Lower leg skin (tissue), 4 donors: Measurements from ENCODE around the gene PCDHGA1. TPM values are rescaled to one million over a fixed set of nuclear protein-coding genes. Genes with fewer than 3 reads are reported as not detected.

Experiments used
- DNase-seq, 2 donors: peaks; one replicate each; pipeline ENCODE4 v3.0.0-alpha.2; 2019; ENCODE audit warnings: low spot score in 2 of 2
- H3K4me3 ChIP-seq: fragments of 200-600 bp; sonication (generic); 2 replicates; pipeline ENCODE4 v1.5.1; 2017; ENCODE audit warnings: mild to moderate bottlenecking, low read depth; ENCODE audit not compliant: poor library complexity, severe bottlenecking
- POLR2A ChIP-seq, 2 donors: fragments of 450-650 bp; IDR thresholded peaks; one replicate each; pipeline ENCODE4 v1.6.1; 2016 to 2017; ENCODE audit warnings: antibody characterized with exemption in 2 of 2, mild to moderate bottlenecking in 1 of 2, moderate library complexity in 1 of 2
- WGBS, 2 donors: methylation state at CpG; one replicate each; pipeline ENCODE4 v1.1.5; 2018; 5-methylcytosine and 5-hydroxymethylcytosine counted together
- intact Hi-C: fragments of 100-400 bp; cut with DNase I; formaldehyde crosslinking; loops from one replicate; pipeline ENCODE4 v1.15.0; 2023; ENCODE audit warnings: low total_unique reads
- total RNA-seq, 4 donors: library from RNA; depleted of rRNA; stranded (reverse); fragments of >200 nt; gene quantifications; one replicate each; pipeline ENCODE4 v1.1.0, GENCODE V29; 2016
- TF ChIP-seq, protein P1 (sequence below), 3 donors: fragments of 450-650 bp; IDR thresholded peaks; one replicate each; pipeline ENCODE4 v1.5.1; 2016; ENCODE audit warnings: antibody characterized with exemption in 3 of 3, mild to moderate bottlenecking in 3 of 3, moderate library complexity in 2 of 3

PCDHGA1 gene
- total RNA-seq, 4 donors from 2014 or later = 0.52 to 0.54 (median 0.53) TPM; not detected in 1

DNA sequence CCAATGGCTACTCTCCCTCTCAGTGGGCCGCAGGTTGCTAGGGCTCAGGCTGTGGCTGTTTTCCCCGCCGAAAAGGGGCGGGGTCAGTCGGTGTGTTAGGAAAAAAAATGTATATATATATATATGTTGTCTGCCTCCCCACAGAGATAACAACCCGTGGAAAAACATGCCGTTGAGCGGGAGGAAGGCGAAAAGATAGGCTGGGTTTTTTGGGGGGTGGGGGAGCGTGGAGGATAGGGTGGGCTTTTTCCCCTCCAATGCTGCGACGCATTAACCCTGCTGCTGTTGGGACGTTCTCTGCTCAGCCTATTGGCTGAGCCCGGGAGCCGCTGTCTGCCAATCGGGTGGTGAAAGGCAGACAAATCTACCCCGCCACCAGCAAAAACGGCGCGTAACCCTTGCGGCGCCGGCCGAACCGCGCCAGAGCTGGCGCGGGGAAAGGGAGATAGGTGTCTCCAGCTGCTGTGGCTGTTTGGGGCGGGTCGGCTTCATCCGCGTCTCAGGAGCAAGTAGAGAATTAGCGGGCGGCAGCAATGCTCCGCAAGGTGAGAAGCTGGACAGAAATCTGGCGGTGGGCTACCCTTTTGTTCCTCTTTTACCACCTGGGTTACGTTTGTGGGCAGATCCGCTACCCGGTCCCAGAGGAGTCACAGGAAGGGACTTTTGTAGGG lies 154.5 kb downstream of the PCDHGA1 start, which contains the start of gene PCDHGC4:
PCDHGC4 (plus strand) TSS at position 390 of the 671 bp plus-strand sequence; CDS start at position 534, 144 bp downstream.
- TF ChIP-seq, protein P1, sequence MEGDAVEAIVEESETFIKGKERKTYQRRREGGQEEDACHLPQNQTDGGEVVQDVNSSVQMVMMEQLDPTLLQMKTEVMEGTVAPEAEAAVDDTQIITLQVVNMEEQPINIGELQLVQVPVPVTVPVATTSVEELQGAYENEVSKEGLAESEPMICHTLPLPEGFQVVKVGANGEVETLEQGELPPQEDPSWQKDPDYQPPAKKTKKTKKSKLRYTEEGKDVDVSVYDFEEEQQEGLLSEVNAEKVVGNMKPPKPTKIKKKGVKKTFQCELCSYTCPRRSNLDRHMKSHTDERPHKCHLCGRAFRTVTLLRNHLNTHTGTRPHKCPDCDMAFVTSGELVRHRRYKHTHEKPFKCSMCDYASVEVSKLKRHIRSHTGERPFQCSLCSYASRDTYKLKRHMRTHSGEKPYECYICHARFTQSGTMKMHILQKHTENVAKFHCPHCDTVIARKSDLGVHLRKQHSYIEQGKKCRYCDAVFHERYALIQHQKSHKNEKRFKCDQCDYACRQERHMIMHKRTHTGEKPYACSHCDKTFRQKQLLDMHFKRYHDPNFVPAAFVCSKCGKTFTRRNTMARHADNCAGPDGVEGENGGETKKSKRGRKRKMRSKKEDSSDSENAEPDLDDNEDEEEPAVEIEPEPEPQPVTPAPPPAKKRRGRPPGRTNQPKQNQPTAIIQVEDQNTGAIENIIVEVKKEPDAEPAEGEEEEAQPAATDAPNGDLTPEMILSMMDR (IDR thresholded peaks at IDR 0.05) = no peak
- TF ChIP-seq POLR2A (IDR thresholded peaks at IDR 0.05) = no peak
- no peak for DNase-seq
- 4 to 11% methylated on average over 36 of the region's 39 CpGs for WGBS, 2 donors
- peak within 1 kb of the TSS; percentile 4 for H3K4me3 ChIP-seq
- intact Hi-C loops = no loop called here

DNA sequence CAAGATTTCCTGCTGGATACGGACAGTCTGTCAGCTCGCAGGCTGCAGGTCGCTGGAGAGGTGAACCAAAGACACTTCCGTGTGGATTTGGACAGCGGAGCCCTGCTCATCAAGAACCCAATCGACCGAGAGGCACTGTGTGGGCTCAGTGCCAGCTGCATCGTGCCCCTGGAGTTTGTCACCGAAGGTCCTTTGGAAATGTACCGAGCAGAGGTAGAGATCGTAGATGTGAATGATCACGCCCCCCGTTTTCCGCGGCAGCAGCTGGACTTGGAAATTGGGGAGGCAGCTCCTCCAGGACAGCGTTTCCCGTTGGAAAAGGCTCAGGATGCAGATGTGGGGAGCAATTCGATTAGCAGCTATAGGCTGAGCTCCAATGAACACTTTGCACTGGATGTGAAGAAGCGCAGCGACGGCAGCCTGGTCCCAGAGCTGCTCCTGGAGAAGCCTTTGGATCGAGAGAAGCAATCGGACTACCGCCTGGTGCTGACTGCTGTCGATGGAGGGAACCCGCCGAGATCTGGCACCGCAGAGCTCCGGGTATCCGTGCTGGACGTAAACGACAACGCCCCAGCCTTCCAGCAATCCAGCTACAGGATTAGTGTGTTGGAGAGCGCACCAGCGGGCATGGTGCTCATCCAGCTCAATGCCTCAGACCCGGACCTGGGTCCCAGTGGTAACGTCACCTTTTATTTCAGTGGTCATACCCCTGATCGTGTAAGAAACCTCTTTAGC lies 155.2 kb downstream of the PCDHGA1 start:
- WGBS, 2 donors = 62 to 67% methylated on average over 31 to 38 of the region's 38 CpGs
- intact Hi-C loops = no loop called here
- no peak for DNase-seq
- H3K4me3 ChIP-seq = no peak overlapping the region
- no peak for TF ChIP-seq POLR2A (IDR thresholded peaks at IDR 0.05)
- TF ChIP-seq, protein P1 (IDR thresholded peaks at IDR 0.05) = no peak

DNA sequence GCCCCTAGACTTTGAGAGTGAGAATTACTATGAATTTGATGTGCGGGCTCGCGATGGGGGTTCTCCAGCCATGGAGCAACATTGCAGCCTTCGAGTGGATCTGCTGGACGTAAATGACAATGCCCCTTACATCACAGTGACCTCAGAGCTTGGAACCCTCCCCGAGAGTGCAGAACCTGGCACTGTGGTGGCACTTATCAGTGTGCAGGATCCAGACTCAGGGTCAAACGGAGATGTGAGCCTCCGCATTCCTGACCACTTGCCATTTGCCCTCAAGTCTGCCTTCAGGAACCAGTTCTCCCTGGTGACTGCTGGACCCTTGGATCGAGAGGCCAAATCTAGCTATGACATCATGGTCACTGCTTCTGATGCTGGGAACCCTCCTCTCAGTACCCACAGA lies 155.8 kb downstream of the PCDHGA1 start:
- no peak for DNase-seq
- intact Hi-C loops = no loop called here
- no peak overlapping the region for H3K4me3 ChIP-seq
- WGBS, 2 donors = 90 to 92% methylated on average over 9 of the region's 9 CpGs
- TF ChIP-seq POLR2A (IDR thresholded peaks at IDR 0.05) = no peak
- TF ChIP-seq, protein P1 (IDR thresholded peaks at IDR 0.05) = no peak

DNA sequence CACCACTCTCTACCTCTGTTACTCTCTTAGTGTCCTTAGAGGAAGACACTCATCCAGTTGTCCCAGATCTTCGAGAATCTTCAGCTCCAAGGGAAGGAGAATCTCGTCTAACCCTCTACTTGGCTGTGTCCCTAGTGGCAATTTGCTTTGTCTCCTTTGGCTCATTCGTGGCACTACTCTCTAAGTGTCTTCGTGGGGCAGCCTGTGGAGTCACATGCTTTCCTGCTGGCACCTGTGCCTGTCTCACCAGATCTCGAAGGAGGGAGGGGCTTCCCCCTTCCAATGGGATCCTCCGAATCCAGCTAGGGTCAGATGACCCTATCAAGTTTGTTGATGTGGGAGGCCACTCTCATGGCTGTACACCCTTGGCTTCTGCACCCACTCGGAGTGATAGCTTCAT lies 156.8 kb downstream of the PCDHGA1 start:
- WGBS, 2 donors = 80 to 90% methylated on average over 7 of the region's 7 CpGs
- peak in 1 of 2 donors; percentile 76 for DNase-seq
- intact Hi-C loops = no loop called here
- TF ChIP-seq, protein P1 (IDR thresholded peaks at IDR 0.05) = no peak
- TF ChIP-seq POLR2A (IDR thresholded peaks at IDR 0.05) = no peak
- no peak overlapping the region for H3K4me3 ChIP-seq

DNA sequence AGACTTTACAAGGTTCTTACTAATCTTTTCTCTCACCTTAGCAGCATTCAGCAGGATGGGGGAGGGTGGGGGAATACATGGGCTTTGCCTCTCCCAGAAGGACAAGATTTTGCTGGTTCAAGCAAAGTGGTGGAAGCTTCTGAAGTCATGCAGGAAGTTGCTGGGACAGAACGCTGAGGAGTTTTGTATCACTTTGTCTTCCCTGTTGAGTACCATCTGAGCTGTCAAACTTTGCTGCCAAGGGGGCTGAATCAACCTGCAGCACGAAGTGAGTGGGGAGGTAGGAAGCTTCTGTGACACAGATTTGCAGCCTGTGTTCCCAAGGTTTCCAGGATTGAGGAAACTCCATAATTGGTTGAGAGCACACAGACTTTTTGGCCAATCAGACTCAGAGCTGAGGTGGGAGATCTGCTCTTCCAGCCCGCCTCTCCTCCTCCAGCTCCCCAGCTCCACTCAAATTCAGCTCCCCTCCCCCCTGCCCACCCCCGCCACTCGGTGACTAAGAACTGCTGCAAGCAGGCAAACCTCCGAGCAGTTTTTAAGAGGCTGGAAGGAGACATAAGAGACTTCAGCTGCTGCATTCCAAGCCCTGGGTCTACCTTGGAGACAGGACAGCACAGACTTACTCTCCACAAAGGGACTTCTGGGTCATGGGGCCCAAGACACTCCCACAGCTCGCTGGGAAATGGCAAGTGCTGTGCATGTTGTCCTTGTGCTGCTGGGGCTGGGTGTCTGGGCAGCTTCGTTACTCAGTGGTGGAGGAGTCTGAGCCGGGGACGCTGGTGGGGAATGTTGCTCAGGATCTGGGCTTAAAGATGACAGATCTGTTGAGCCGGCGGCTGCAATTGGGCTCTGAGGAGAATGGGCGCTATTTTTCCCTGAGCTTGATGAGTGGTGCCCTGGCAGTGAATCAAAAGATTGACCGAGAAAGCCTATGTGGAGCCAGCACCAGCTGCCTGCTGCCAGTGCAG lies 158.6 kb downstream of the PCDHGA1 start, which contains the start of gene PCDHGC5:
PCDHGC5 (plus strand) TSS at position 491 of the 971 bp plus-strand sequence; CDS start at position 651, 160 bp downstream.
- WGBS, 2 donors = 62 to 69% methylated on average over 14 of the region's 14 CpGs
- TF ChIP-seq, protein P1 (IDR thresholded peaks at IDR 0.05) = no peak
- TF ChIP-seq POLR2A (IDR thresholded peaks at IDR 0.05) = no peak
- DNase-seq = peak in 1 of 2 donors; percentile 78
- intact Hi-C loops = no loop called here
- H3K4me3 ChIP-seq = no peak within 1 kb of the TSS
